ENCODE results near the gene ZNF710. TPM values are rescaled to one million over a fixed set of nuclear protein-coding genes. Genes with fewer than 3 reads are reported as not detected.

Gene ZNF710
- polyA plus RNA-seq, 1 experiment = 2.0 TPM

GRCh38 chr15:90035840-90036230 lies 34.7 kb downstream of the ZNF710 start:
- DNase-seq (ENCODE audit: low read depth) = no peak
- H3K27me3 ChIP-seq (ENCODE audit: control insufficient read depth, insufficient read depth, low read length) = no peaks in the 10 kb centered on the region
- CTCF ChIA-PET = interaction anchor here (0.5 to 1.3 kb wide), 2 partner anchors 31 to 35 kb away, joined by 3 read pairs; no protein-coding TSS in a partner anchor
- H3K4me3 ChIP-seq (ENCODE audit: low read depth, low read length) = no peak overlapping the region
- TF ChIP-seq CTCF (IDR thresholded peaks at IDR 0.05; ENCODE audit: insufficient read depth, low read depth, low read length) = no peak
- H3K36me3 ChIP-seq (ENCODE audit: control insufficient read depth, insufficient read depth, low read length) = no peaks in the 10 kb centered on the region
- POLR2A ChIA-PET = no interaction called here

GRCh38 chr15:90036343-90036742 lies 35.2 kb downstream of the ZNF710 start:
- no peak for TF ChIP-seq CTCF (IDR thresholded peaks at IDR 0.05; ENCODE audit: insufficient read depth, low read depth, low read length)
- H3K36me3 ChIP-seq (ENCODE audit: control insufficient read depth, insufficient read depth, low read length) = no peaks in the 10 kb centered on the region
- ChIA-PET CTCF (interaction anchor here (0.5 to 1.4 kb wide), 2 partner anchors 13 to 31 kb away, joined by 3 read pairs; no protein-coding TSS in a partner anchor), POLR2A (no interaction called here)
- no peak for DNase-seq (ENCODE audit: low read depth)
- no peaks in the 10 kb centered on the region for H3K27me3 ChIP-seq (ENCODE audit: control insufficient read depth, insufficient read depth, low read length)
- no peak overlapping the region for H3K4me3 ChIP-seq (ENCODE audit: low read depth, low read length)

- CTCF ChIA-PET = interaction anchor here (0.8 to 1.4 kb wide), 2 partner anchors 13 to 24 kb away, joined by 3 read pairs; no protein-coding TSS in a partner anchor
- no peak for DNase-seq (ENCODE audit: low read depth)
- H3K36me3 ChIP-seq (ENCODE audit: control insufficient read depth, insufficient read depth, low read length) = no peaks in the 10 kb centered on the region
- H3K4me3 ChIP-seq (ENCODE audit: low read depth, low read length) = no peak overlapping the region
- no peaks in the 10 kb centered on the region for H3K27me3 ChIP-seq (ENCODE audit: control insufficient read depth, insufficient read depth, low read length)
- POLR2A ChIA-PET = no interaction called here
- no peak for TF ChIP-seq CTCF (IDR thresholded peaks at IDR 0.05; ENCODE audit: insufficient read depth, low read depth, low read length)
Measured at GRCh38 chr15:90036806-90037510, 35.8 kb downstream of the ZNF710 start.

- Histone ChIP-seq H3K4me3 (ENCODE audit: low read depth, low read length) (no peak overlapping the region), H3K36me3 (ENCODE audit: control insufficient read depth, insufficient read depth, low read length) (no peaks in the 10 kb centered on the region), H3K27me3 (ENCODE audit: control insufficient read depth, insufficient read depth, low read length) (no peaks in the 10 kb centered on the region)
- DNase-seq (ENCODE audit: low read depth) = no peak
- ChIA-PET POLR2A (no interaction called here), CTCF (interaction anchor here (0.8 to 1.4 kb wide), 2 partner anchors 12 to 25 kb away, joined by 3 read pairs; no protein-coding TSS in a partner anchor)
- TF ChIP-seq CTCF (IDR thresholded peaks at IDR 0.05; ENCODE audit: insufficient read depth, low read depth, low read length) = no peak
Measured at GRCh38 chr15:90037511-90037860, 36.4 kb downstream of the ZNF710 start.

- no peak for TF ChIP-seq CTCF (IDR thresholded peaks at IDR 0.05; ENCODE audit: insufficient read depth, low read depth, low read length)
- Histone ChIP-seq H3K4me3 (ENCODE audit: low read depth, low read length) (no peak overlapping the region), H3K27me3 (ENCODE audit: control insufficient read depth, insufficient read depth, low read length) (no peaks in the 10 kb centered on the region), H3K36me3 (ENCODE audit: control insufficient read depth, insufficient read depth, low read length) (no peaks in the 10 kb centered on the region; the same call in 1 of the 2 replicates)
- no peak for DNase-seq (ENCODE audit: low read depth)
- CTCF ChIA-PET = interaction anchor here (1.4 kb wide), 1 partner anchor 12 kb away, joined by 3 read pairs; no protein-coding TSS in a partner anchor
- POLR2A ChIA-PET = no interaction called here
Measured at GRCh38 chr15:90037961-90038631, 37.0 kb downstream of the ZNF710 start.

All from BJ (cell line).